Measurements from ENCODE around the gene COA7. TPM values are rescaled to one million over a fixed set of nuclear protein-coding genes. Genes with fewer than 3 reads are reported as not detected.

COA7 gene
- total RNA-seq: 11.9 and 15.8 TPM in 2 replicates

GRCh38 chr1:52697795-52698674 lies at the start of gene COA7:
COA7 (minus strand) TSS chr1:52698347; CDS start chr1:52698326, 21 bp downstream.

GRCh38 chr1:52726265-52727113 lies 28.3 kb upstream of the COA7 start, which contains the start of gene ZYG11B:
ZYG11B (plus strand) TSS chr1:52726453; CDS start chr1:52726654, 201 bp downstream.

Other genes with a start within 250 kb of the COA7 start
- 19.4 and 19.9 TPM in 2 replicates for gene TUT4, start 145.3 kb downstream of the COA7 start, total RNA-seq
- 6.1 and 7.7 TPM in 2 replicates for gene GPX7, start 96.0 kb downstream of the COA7 start, total RNA-seq
- gene SHISAL2A, start 65.2 kb downstream of the COA7 start, total RNA-seq: not detected in 2 replicates
- gene ZYG11B, start 28.1 kb upstream of the COA7 start, total RNA-seq: 14.2 and 17.7 TPM in 2 replicates
- gene ZYG11A, start 144.4 kb upstream of the COA7 start, total RNA-seq: 0.08 and 0.91 TPM in 2 replicates
- 21.6 and 21.9 TPM in 2 replicates for gene ECHDC2, start 223.4 kb upstream of the COA7 start, total RNA-seq
- 86.2 and 102 TPM in 2 replicates for gene SCP2, start 228.9 kb upstream of the COA7 start, total RNA-seq